Astrocyte of the cerebellum (primary cell): Measurements from ENCODE around the gene NOTCH3.

ENCODE experiments used
- DNase-seq: peaks from one replicate; pipeline ENCODE4 v3.0.0-alpha.2; 2011; ENCODE audit warnings: low read depth
- H3K4me3 ChIP-seq: 2 replicates; pipeline ENCODE4 v1.5.1; 2011; ENCODE audit warnings: mild to moderate bottlenecking, low read depth, low read length, moderate library complexity
- CTCF ChIP-seq: IDR thresholded peaks from 2 replicates; pipeline ENCODE4 v1.5.1; 2012; ENCODE audit warnings: low read length, low read depth, moderate library complexity, mild to moderate bottlenecking; ENCODE audit errors: missing control alignments
- in situ Hi-C: cut with HindIII; loops from 2 replicates; pipeline ENCODE4 v1.10.0; 2017; ENCODE audit warnings: low sequenced_read_pairs

Gene NOTCH3

GRCh38 chr19:15120135-15121026 lies 80.4 kb downstream of the NOTCH3 start:
- no peak overlapping the region for H3K4me3 ChIP-seq
- TF ChIP-seq CTCF: no peak
- in situ Hi-C loops: no loop called here
- no peak for DNase-seq

GRCh38 chr19:15118789-15119494 lies 81.9 kb downstream of the NOTCH3 start:
- no peak overlapping the region for H3K4me3 ChIP-seq
- TF ChIP-seq CTCF: no peak
- in situ Hi-C loops: no loop called here
- DNase-seq: no peak

GRCh38 chr19:15118248-15118647 lies 82.5 kb downstream of the NOTCH3 start:
- in situ Hi-C loops: no loop called here
- no peak for TF ChIP-seq CTCF
- no peak for DNase-seq
- H3K4me3 ChIP-seq: no peak overlapping the region

- TF ChIP-seq CTCF: no peak
- in situ Hi-C loops: no loop called here
These were observed 83.9 kb downstream of the NOTCH3 start for GRCh38 chr19:15116856-15117255.

GRCh38 chr19:15115762-15116615 lies 84.8 kb downstream of the NOTCH3 start:
- no peak overlapping the region for H3K4me3 ChIP-seq
- no peak for DNase-seq
- TF ChIP-seq CTCF: no peak
- in situ Hi-C loops: no loop called here

More at GRCh38 chr19:15116856-15117255, 83.9 kb downstream of the NOTCH3 start:
- no peak for DNase-seq
- H3K4me3 ChIP-seq: no peak overlapping the region

- in situ Hi-C loops: no loop called here
- H3K4me3 ChIP-seq: no peak overlapping the region
- no peak for TF ChIP-seq CTCF
- DNase-seq: peak; percentile 4
These were observed 85.7 kb downstream of the NOTCH3 start for GRCh38 chr19:15115080-15115479.
